Neural cell (in vitro differentiated cells): ENCODE results near the gene MYRIP.
"Not testable (repeated sequence)": the region's sequence is repeated elsewhere in the genome, so short reads cannot be mapped to it uniquely, and the experiment has no call there.

Source experiments
- CTCF ChIP-seq: fragments of 450-650 bp; IDR thresholded peaks from 2 replicates; pipeline ENCODE4 v1.5.1; 2014; ENCODE audit warnings: antibody characterized with exemption, mild to moderate bottlenecking, moderate library complexity; ENCODE audit not compliant: poor library complexity, severe bottlenecking
- EP300 ChIP-seq: fragments of 450-650 bp; conservative IDR thresholded peaks from 2 replicates; pipeline ENCODE4 v1.6.1; 2014; ENCODE audit warnings: antibody characterized with exemption, mild to moderate bottlenecking, moderate library complexity; ENCODE audit not compliant: poor library complexity, severe bottlenecking
- EZH2 ChIP-seq: fragments of 200-600, 300-800 bp; shearing (Covaris generic), sonication (generic); IDR thresholded peaks from 2 replicates; pipeline ENCODE4 v1.6.1; 2014; ENCODE audit warnings: antibody characterized with exemption, low read length, borderline replicate concordance, mild to moderate bottlenecking; ENCODE audit not compliant: insufficient read depth, poor library complexity, severe bottlenecking
- MXI1 ChIP-seq: fragments of 450-650 bp; conservative IDR thresholded peaks from 2 replicates; pipeline ENCODE4 v1.6.1; 2014; ENCODE audit warnings: antibody characterized with exemption, mild to moderate bottlenecking; ENCODE audit not compliant: poor library complexity, severe bottlenecking
- POLR2AphosphoS5 ChIP-seq: IDR thresholded peaks from 2 replicates; pipeline ENCODE4 v1.6.1; 2012
- RAD21 ChIP-seq: fragments of 450-650 bp; conservative IDR thresholded peaks from 2 replicates; pipeline ENCODE4 v1.6.1; 2014; ENCODE audit warnings: antibody characterized with exemption, mild to moderate bottlenecking, moderate library complexity
- SMC3 ChIP-seq: fragments of 450-650 bp; conservative IDR thresholded peaks from 2 replicates; pipeline ENCODE4 v1.6.1; 2014; ENCODE audit warnings: antibody characterized with exemption, mild to moderate bottlenecking, moderate library complexity; ENCODE audit not compliant: poor library complexity
- TAF1 ChIP-seq: IDR thresholded peaks from 2 replicates; pipeline ENCODE4 v1.6.1; 2012; ENCODE audit warnings: low read depth

- TF ChIP-seq CTCF, EZH2, MXI1, TAF1, POLR2AphosphoS5, EP300, RAD21, SMC3: not testable (repeated sequence)
Observed at GRCh38 chr3:39778168-39778567, 31.2 kb upstream of the MYRIP start.
